GM10266 (cell line): ENCODE results near the gene DNASE1.

ENCODE experiments used
- DNase-seq: peaks from one replicate; pipeline ENCODE4 v3.0.0; 2012; ENCODE audit errors: extremely low spot score
- TF ChIP-seq, protein P1 (sequence below): IDR thresholded peaks from 2 replicates; pipeline ENCODE4 v1.5.1; 2012; ENCODE audit warnings: mild to moderate bottlenecking, low read depth; ENCODE audit not compliant: control insufficient read depth, insufficient read depth; ENCODE audit errors: missing control alignments

DNASE1 gene

DNA sequence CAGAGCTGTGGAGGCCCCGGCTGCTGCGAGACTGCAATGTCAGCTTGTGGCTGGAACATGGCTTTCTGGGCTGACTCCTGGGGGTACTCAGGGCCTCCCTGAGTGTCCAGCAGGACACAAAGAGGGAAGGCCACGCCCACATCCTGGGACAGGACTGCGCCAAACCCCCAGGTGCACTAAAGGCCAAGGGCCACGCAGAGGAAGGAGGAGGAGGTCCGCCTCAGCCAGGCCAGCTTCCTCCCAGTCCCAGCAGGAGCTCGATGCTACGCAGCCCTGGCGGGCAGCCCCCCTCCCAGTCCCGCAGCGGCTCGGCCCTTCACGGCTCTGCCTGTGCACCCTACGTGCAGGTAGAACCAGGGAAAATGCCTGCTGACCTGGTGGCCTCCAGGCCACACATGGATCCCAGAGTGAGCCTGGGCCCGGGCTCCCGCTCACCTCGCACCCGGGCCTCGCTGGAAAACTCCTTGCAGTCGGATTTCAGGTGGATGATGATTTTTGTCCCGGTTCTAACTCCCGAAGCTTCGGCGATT lies 21.2 kb downstream of the DNASE1 start:
- TF ChIP-seq, protein P1, sequence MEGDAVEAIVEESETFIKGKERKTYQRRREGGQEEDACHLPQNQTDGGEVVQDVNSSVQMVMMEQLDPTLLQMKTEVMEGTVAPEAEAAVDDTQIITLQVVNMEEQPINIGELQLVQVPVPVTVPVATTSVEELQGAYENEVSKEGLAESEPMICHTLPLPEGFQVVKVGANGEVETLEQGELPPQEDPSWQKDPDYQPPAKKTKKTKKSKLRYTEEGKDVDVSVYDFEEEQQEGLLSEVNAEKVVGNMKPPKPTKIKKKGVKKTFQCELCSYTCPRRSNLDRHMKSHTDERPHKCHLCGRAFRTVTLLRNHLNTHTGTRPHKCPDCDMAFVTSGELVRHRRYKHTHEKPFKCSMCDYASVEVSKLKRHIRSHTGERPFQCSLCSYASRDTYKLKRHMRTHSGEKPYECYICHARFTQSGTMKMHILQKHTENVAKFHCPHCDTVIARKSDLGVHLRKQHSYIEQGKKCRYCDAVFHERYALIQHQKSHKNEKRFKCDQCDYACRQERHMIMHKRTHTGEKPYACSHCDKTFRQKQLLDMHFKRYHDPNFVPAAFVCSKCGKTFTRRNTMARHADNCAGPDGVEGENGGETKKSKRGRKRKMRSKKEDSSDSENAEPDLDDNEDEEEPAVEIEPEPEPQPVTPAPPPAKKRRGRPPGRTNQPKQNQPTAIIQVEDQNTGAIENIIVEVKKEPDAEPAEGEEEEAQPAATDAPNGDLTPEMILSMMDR: no peak
- no peak for DNase-seq

DNA sequence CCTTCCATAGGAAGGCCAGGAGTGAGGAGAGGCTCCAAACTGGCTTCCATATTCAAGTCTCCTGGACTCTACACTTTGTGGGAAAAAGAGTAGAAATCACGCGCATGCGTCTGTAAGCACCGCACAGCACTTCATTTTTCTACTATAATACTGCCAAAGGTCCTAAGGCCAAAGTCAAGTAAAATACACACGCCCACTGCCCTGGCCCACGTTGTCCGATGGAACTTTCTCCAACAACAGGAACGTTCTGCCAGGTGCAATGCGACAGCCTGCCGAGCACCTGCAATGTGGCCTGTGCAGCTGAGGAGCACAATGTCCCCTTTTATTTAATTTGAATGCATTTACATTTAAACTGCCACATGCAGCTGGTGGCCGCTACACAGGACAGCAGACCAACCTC lies 23.5 kb downstream of the DNASE1 start:
- no peak for DNase-seq
- TF ChIP-seq, protein P1: no peak

DNA sequence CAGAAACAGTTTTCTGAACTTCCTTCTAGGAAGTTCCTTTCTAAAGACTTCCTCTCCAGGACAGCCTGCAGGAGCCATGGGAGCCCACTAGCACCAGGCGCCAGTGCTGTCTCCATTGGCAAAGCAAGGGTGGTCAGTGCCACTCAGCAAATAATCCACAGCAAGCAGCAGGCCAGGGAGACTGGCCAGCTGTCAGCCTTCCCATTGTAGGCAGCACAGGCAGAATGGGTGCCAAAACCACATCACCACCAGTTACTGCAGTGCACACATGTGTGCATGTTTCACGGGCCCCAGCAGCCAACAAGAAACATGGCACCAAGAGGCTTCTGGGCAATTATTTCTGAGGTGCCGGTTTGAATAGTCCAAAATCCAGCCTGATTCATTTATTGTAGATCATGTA lies 26.7 kb downstream of the DNASE1 start:
- no peak for DNase-seq
- TF ChIP-seq, protein P1: no peak

DNA sequence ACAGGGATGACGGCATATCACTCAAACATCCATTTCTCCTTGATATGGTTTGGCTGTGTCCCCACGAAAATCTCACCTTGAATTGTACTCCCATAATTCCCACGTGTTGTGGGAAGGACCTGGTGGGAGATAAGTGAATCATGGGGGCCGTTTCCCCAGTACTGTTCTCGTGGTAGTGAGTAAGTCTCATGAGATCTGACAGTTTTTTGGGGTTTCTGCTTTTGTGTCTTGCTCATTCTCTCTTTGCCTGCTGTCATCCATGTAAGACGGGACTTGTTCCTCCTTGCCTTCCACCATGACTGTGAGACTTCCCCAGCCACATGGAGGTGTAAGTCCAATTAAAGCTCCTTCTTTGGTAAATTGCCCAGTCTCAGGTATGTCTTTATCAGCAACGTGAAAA lies 32.5 kb downstream of the DNASE1 start:
- TF ChIP-seq, protein P1: no peak
- no peak for DNase-seq

DNA sequence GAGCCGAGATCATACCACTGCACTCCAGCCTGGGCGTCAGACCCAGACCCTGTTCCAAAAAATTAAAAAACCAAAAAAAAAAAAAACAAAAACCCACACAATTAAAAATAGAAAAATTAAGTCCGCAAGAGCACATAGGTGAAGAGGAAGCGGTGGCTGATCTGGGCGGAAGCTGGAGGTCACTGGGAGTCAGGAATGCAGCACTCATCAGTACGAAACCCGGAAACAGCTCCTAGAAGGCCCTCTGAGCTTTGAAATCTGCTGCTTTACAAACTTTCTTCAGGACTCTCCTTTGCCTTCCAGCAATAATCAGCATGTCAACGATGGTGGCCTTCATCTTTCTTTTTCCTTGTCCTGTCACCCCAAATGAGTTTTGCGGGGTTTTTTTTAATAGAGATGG lies 33.3 kb downstream of the DNASE1 start:
- DNase-seq: no peak
- TF ChIP-seq, protein P1: no peak

DNA sequence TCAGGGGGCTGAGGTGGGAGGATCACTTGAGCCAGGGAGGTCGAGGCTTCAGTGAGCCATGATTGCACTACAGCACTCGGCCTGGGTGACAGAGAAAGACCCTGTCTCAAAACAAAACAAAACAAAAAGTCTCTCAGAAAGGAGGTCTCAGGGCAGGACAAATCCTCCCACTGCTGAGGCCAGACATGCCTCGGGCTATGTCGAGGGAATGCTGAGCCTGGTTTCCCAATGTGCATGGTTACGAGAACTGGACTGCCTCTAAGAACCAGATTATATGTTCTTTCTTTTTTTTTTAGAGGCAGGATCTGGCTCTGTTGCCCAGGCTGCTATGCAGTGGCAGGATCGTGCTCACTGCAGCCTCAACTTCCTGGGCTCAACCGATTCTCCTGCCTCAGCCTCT lies 35.2 kb downstream of the DNASE1 start:
- DNase-seq: no peak
- TF ChIP-seq, protein P1: no peak

DNA sequence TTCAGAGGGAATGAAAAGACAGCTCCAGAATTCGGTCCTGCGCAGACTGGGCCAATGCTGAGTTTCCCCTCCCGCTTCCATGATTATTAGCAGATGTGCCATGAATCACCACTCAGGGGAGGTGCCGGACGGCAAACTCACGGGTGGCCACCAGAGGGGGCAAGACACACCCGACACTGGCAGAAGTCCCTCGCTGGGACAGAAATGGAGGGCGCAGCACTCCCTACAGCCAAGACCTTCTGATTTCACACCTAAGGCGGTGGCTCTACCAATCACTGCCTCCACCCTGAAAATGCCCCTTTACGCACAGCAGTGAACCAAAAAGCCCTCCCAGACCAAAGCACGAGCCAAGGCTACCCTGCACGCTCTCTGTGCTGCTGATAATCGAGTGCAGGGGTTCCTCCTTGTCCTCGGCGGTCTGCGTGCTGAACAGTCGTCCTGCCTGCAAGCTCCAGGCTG lies 36.0 kb downstream of the DNASE1 start:
- TF ChIP-seq, protein P1: peak; percentile 86
- DNase-seq: peak; percentile 85
